ENCODE results near the gene SLAMF7.
"Not testable (repeated sequence)": the region's sequence is repeated elsewhere in the genome, so short reads cannot be mapped to it uniquely, and the experiment has no call there.

- TF ChIP-seq, protein P1, sequence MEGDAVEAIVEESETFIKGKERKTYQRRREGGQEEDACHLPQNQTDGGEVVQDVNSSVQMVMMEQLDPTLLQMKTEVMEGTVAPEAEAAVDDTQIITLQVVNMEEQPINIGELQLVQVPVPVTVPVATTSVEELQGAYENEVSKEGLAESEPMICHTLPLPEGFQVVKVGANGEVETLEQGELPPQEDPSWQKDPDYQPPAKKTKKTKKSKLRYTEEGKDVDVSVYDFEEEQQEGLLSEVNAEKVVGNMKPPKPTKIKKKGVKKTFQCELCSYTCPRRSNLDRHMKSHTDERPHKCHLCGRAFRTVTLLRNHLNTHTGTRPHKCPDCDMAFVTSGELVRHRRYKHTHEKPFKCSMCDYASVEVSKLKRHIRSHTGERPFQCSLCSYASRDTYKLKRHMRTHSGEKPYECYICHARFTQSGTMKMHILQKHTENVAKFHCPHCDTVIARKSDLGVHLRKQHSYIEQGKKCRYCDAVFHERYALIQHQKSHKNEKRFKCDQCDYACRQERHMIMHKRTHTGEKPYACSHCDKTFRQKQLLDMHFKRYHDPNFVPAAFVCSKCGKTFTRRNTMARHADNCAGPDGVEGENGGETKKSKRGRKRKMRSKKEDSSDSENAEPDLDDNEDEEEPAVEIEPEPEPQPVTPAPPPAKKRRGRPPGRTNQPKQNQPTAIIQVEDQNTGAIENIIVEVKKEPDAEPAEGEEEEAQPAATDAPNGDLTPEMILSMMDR (IDR thresholded peaks at IDR 0.05; ENCODE audit: extremely low read depth in 1 of 2, insufficient read depth in 1 of 2, low read depth in 1 of 2, low read length in 2 of 2): not testable (repeated sequence)
- TF ChIP-seq MYC (IDR thresholded peaks at IDR 0.05; ENCODE audit: low read depth, low read length); POLR2A (IDR thresholded peaks at IDR 0.05; ENCODE audit: low read depth, low read length); EZH2 (IDR thresholded peaks at IDR 0.05; ENCODE audit: borderline replicate concordance, low read depth, low read length, severe bottlenecking); POLR2AphosphoS5 (IDR thresholded peaks at IDR 0.05; ENCODE audit: insufficient read depth, low read depth, low read length); FOS (IDR thresholded peaks at IDR 0.05; ENCODE audit: borderline replicate concordance, insufficient read depth, low read length): not testable (repeated sequence)
- TF ChIP-seq, protein P2, sequence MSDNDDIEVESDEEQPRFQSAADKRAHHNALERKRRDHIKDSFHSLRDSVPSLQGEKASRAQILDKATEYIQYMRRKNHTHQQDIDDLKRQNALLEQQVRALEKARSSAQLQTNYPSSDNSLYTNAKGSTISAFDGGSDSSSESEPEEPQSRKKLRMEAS (IDR thresholded peaks at IDR 0.05; ENCODE audit: insufficient read depth, insufficient read length): not testable (repeated sequence)
Observed at GRCh38 chr1:160692390-160692789, 46.7 kb upstream of the SLAMF7 start.

Data from endothelial cell of umbilical vein (primary cell).